Measurements from ENCODE around the gene ERP44.

- TF ChIP-seq POLR2A (IDR thresholded peaks at IDR 0.05; ENCODE audit: low read depth, low read length): no peak
- no peak for TF ChIP-seq POLR2AphosphoS5 (IDR thresholded peaks at IDR 0.05; ENCODE audit: low read depth, low read length)
Measured at GRCh38 chr9:100021931-100022330, 76.9 kb downstream of the ERP44 start.
